Measurements from ENCODE around the gene SUPT3H. TPM values are rescaled to one million over a fixed set of nuclear protein-coding genes. Genes with fewer than 3 reads are reported as not detected.

The SUPT3H gene
- total and polyA plus RNA-seq, 2 donors from 2014 or later: 10.1 to 12.5 TPM

- Histone ChIP-seq H3K4me1 (ENCODE audit: control insufficient read depth in 2 of 3, insufficient read depth in 2 of 3, low read depth in 1 of 3, low read length in 3 of 3) (no peaks in the 10 kb centered on the region), H3K4me3 (ENCODE audit: low read length in 3 of 3) (no peak overlapping the region), H3K9me3 (ENCODE audit: control insufficient read depth in 2 of 3, insufficient read depth in 1 of 3, low read length in 3 of 3) (no peaks in the 10 kb centered on the region), H3K27ac (ENCODE audit: low read depth in 2 of 2, low read length in 2 of 2) (no peak overlapping the region), H3K27me3 (ENCODE audit: control insufficient read depth, insufficient read depth, low read length) (no peaks in the 10 kb centered on the region), H3K9ac (ENCODE audit: low read length in 3 of 3) (no peak overlapping the region), H3K36me3 (ENCODE audit: control insufficient read depth in 2 of 3, insufficient read depth in 3 of 3, low read length in 3 of 3) (no peaks in the 10 kb centered on the region)
- FAIRE-seq: no peak
- TF ChIP-seq CTCF (IDR thresholded peaks at IDR 0.05; ENCODE audit: borderline replicate concordance, extremely low read depth, insufficient read depth): no peak
- intact Hi-C loops (cut with DNase I): no loop called here
- DNase-seq: no peak
Measured at GRCh38 chr6:45351667-45352066, 26.1 kb downstream of the SUPT3H start.

- DNase-seq (no peak), FAIRE-seq (no peak)
- Histone ChIP-seq H3K36me3 (ENCODE audit: control insufficient read depth in 2 of 3, insufficient read depth in 3 of 3, low read length in 3 of 3) (no peaks in the 10 kb centered on the region), H3K27ac (ENCODE audit: low read depth in 2 of 2, low read length in 2 of 2) (no peak overlapping the region), H3K4me1 (ENCODE audit: control insufficient read depth in 2 of 3, insufficient read depth in 2 of 3, low read depth in 1 of 3, low read length in 3 of 3) (no peaks in the 10 kb centered on the region), H3K27me3 (ENCODE audit: control insufficient read depth, insufficient read depth, low read length) (no peaks in the 10 kb centered on the region), H3K4me3 (ENCODE audit: low read length in 3 of 3) (no peak overlapping the region), H3K9me3 (ENCODE audit: control insufficient read depth in 2 of 3, insufficient read depth in 1 of 3, low read length in 3 of 3) (no peaks in the 10 kb centered on the region), H3K9ac (ENCODE audit: low read length in 3 of 3) (no peak overlapping the region)
- intact Hi-C loops (cut with DNase I): no loop called here
- TF ChIP-seq CTCF (IDR thresholded peaks at IDR 0.05; ENCODE audit: borderline replicate concordance, extremely low read depth, insufficient read depth): no peak
Measured at GRCh38 chr6:45351076-45351475, 26.7 kb downstream of the SUPT3H start.

- DNase-seq (no peak), FAIRE-seq (no peak)
- Histone ChIP-seq H3K27ac (ENCODE audit: low read depth in 2 of 2, low read length in 2 of 2) (no peak overlapping the region), H3K9ac (ENCODE audit: low read length in 3 of 3) (no peak overlapping the region), H3K4me3 (ENCODE audit: low read length in 3 of 3) (no peak overlapping the region), H3K36me3 (ENCODE audit: control insufficient read depth in 2 of 3, insufficient read depth in 3 of 3, low read length in 3 of 3) (no peaks in the 10 kb centered on the region), H3K4me1 (ENCODE audit: control insufficient read depth in 2 of 3, insufficient read depth in 2 of 3, low read depth in 1 of 3, low read length in 3 of 3) (no peaks in the 10 kb centered on the region), H3K9me3 (ENCODE audit: control insufficient read depth in 2 of 3, insufficient read depth in 1 of 3, low read length in 3 of 3) (no peaks in the 10 kb centered on the region), H3K27me3 (ENCODE audit: control insufficient read depth, insufficient read depth, low read length) (no peaks in the 10 kb centered on the region)
- intact Hi-C loops (cut with DNase I): no loop called here
- no peak for TF ChIP-seq CTCF (IDR thresholded peaks at IDR 0.05; ENCODE audit: borderline replicate concordance, extremely low read depth, insufficient read depth)
Measured at GRCh38 chr6:45350186-45350710, 27.5 kb downstream of the SUPT3H start.

GRCh38 chr6:45344900-45345299 is 32.8 kb downstream of the SUPT3H start:
- no peak overlapping the region for H3K9ac ChIP-seq (ENCODE audit: low read length in 3 of 3)
- H3K27ac ChIP-seq (ENCODE audit: low read depth in 2 of 2, low read length in 2 of 2): no peak overlapping the region
- H3K4me1 ChIP-seq (ENCODE audit: control insufficient read depth in 2 of 3, insufficient read depth in 2 of 3, low read depth in 1 of 3, low read length in 3 of 3): no peaks in the 10 kb centered on the region
- no peaks in the 10 kb centered on the region for H3K9me3 ChIP-seq (ENCODE audit: control insufficient read depth in 2 of 3, insufficient read depth in 1 of 3, low read length in 3 of 3)
- no peak for DNase-seq
- H3K27me3 ChIP-seq (ENCODE audit: control insufficient read depth, insufficient read depth, low read length): no peaks in the 10 kb centered on the region
- intact Hi-C loops (cut with DNase I): no loop called here
- FAIRE-seq: no peak
- H3K36me3 ChIP-seq (ENCODE audit: control insufficient read depth in 2 of 3, insufficient read depth in 3 of 3, low read length in 3 of 3): no peaks in the 10 kb centered on the region
- TF ChIP-seq CTCF (IDR thresholded peaks at IDR 0.05; ENCODE audit: borderline replicate concordance, extremely low read depth, insufficient read depth): no peak
- no peak overlapping the region for H3K4me3 ChIP-seq (ENCODE audit: low read length in 3 of 3)
